ENCODE results near the gene STAT5A. TPM values are rescaled to one million over a fixed set of nuclear protein-coding genes. Genes with fewer than 3 reads are reported as not detected.
"Not testable (repeated sequence)": the region's sequence is repeated elsewhere in the genome, so short reads cannot be mapped to it uniquely, and the experiment has no call there.

The STAT5A gene
- total RNA-seq: 10 to 100 TPM in 1 of 6 experiments, 1 to 10 TPM in 5; 4.8 to 11.5 (median 7.7) TPM
- long read RNA-seq: 0 reads

GRCh38 chr17:42287977-42288802 lies at the start of gene STAT5A:
Gene STAT5A (plus strand): TSS chr17:42288498. CDS start chr17:42289412, 914 bp downstream.
- intact Hi-C loops (cut with DNase I): no loop called here
- Histone ChIP-seq H3K27me3 (no peaks in the 10 kb centered on the region), H3K4me3 (peak within 1 kb of the TSS; percentile 57 to 72 (median 58)), H3K4me1 (peaks cover 0 to 6% (median 2%) of the 10 kb centered on the region in 4 donors), H3K36me3 (no peaks in the 10 kb centered on the region), H3K9me3 (no peaks in the 10 kb centered on the region), H3K27ac (peak within 1 kb of the TSS; percentile 50 to 79 (median 75))
- ATAC-seq: peak; percentile 88 to 94 (median 91)
- peak; percentile 90 to 92 (median 90) for DNase-seq
- TF ChIP-seq POLR2A (IDR thresholded peaks at IDR 0.05) (peak; percentile 87), CTCF (IDR thresholded peaks at IDR 0.05) (no peak)
- 21% methylated on average over 11 of the region's 88 CpGs for WGBS (ENCODE audit: insufficient coverage, low coverage, low lambda C conversion rate, missing lambda C conversion rate)

DNA sequence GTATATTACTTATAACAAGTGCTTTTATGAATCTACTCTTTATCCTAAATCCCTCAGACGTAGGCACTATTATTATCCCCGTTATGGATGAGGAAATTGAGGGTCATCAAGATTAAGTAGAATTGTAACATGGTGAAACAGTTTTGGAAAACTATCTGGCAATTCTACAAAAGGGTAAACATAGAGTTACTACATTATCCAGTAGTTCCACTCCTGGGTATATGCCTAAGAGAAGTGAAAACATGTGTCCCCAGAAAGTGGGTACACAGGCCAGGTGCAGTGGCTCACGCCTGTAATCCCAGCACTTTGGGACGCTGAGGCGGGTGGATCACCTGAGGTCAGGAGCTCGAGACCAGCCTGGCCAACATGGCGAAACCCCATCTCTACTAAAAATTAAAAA lies 48.7 kb upstream of the STAT5A start:
- WGBS (ENCODE audit: insufficient coverage, low coverage, low lambda C conversion rate, missing lambda C conversion rate): 12% methylated on average over 6 of the region's 7 CpGs
- H3K4me3 ChIP-seq; H3K9me3 ChIP-seq; H3K36me3 ChIP-seq; H3K27me3 ChIP-seq; intact Hi-C loops (cut with DNase I); DNase-seq: not testable (repeated sequence)
- ATAC-seq: peak; percentile 84 to 89 (median 86)
- Histone ChIP-seq H3K27ac (peak overlapping the region in 2 of 3 donors; percentile 13 to 55), H3K4me1 (peaks cover 0 to 21% (median 4%) of the 10 kb centered on the region in 4 donors)

DNA sequence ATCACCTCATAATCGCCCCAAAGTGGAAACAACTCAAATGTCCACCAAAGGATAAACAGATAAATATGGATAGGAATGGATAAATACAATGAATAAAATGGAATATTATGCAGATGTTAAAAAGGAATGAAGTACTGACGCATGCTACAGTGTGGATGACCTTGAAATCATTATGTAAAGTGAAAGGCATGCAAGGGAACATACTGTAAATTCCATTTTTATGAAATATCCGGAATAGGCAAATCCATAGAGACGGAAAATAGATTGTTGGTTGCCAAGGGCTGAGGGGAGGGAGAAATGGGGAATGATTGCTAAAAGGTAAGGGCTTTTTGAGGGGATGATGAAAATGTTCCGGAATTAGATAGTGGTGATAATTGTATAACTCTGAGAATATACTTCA lies 48.1 kb upstream of the STAT5A start:
- peaks cover 0 to 27% (median 4%) of the 10 kb centered on the region in 4 donors for H3K4me1 ChIP-seq
- H3K36me3 ChIP-seq: no peaks in the 10 kb centered on the region
- peak overlapping the region in 1 of 3 donors; percentile 13 for H3K27ac ChIP-seq
- no peak for TF ChIP-seq CTCF (IDR thresholded peaks at IDR 0.05)
- no peak for TF ChIP-seq POLR2A (IDR thresholded peaks at IDR 0.05)
- no peaks in the 10 kb centered on the region for H3K27me3 ChIP-seq
- H3K9me3 ChIP-seq: no peaks in the 10 kb centered on the region
- no peak overlapping the region for H3K4me3 ChIP-seq
- 82% methylated on average over 5 of the region's 5 CpGs for WGBS (ENCODE audit: insufficient coverage, low coverage, low lambda C conversion rate, missing lambda C conversion rate)
- intact Hi-C loops (cut with DNase I): no loop called here
- ATAC-seq (no peak), DNase-seq (no peak)

DNA sequence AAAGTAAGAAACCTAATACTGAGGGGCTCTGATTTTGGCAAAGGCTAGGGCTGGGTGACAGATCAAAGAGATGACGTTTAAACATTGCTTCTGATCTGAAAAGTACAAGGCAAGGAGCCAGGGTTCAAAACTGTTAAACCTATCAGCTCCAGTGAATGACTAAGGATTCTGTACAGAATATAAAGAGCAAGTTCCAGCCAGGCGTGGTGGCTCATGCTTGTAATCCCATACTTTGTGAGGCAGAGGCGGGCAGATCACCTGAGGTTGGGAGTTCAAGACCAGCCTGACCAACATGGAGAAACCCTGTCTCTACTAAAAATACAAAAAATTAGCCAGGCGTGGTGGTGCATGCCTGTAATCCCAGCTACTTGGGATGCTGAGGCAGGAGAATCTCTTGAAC lies 47.4 kb upstream of the STAT5A start:
- H3K36me3 ChIP-seq; H3K9me3 ChIP-seq; intact Hi-C loops (cut with DNase I); H3K4me3 ChIP-seq; DNase-seq; H3K27me3 ChIP-seq: not testable (repeated sequence)
- peaks cover 0 to 32% (median 4%) of the 10 kb centered on the region in 4 donors for H3K4me1 ChIP-seq
- peak overlapping the region in 1 of 3 donors; percentile 5 for H3K27ac ChIP-seq
- 49% methylated on average over 3 of the region's 4 CpGs for WGBS (ENCODE audit: insufficient coverage, low coverage, low lambda C conversion rate, missing lambda C conversion rate)
- peak in 3 of 4 donors; percentile 19 to 49 (median 47) for ATAC-seq

DNA sequence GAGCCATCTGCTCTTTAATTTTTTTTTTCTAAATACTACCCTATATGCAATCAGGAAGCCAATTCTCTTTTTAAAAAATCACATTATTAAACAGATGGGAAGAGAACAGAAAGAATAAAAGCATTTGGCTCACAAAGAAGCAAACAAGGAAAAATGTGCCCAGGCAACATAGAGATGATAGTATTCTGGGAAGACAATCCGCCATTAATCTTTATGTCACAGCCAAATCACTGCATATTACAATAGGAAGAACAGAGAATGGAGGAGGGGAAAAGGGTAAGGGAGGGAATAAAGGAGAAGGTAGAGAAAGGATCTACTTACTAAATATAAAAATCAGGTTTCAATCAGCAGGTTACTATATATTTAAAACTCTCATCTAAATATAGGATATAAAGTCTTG lies 46.4 kb upstream of the STAT5A start:
- DNase-seq: no peak
- Histone ChIP-seq H3K4me3 (no peak overlapping the region), H3K36me3 (no peaks in the 10 kb centered on the region), H3K27me3 (no peaks in the 10 kb centered on the region), H3K27ac (no peak overlapping the region), H3K4me1 (peaks cover 0 to 41% (median 8%) of the 10 kb centered on the region in 4 donors), H3K9me3 (no peaks in the 10 kb centered on the region)
- ATAC-seq: no peak
- intact Hi-C loops (cut with DNase I): no loop called here
- TF ChIP-seq CTCF (IDR thresholded peaks at IDR 0.05): no peak
- TF ChIP-seq POLR2A (IDR thresholded peaks at IDR 0.05): no peak
- 83% methylated on average over 1 of the region's 1 CpG for WGBS (ENCODE audit: insufficient coverage, low coverage, low lambda C conversion rate, missing lambda C conversion rate)
